Inflammatory macrophage treated with lipopolysaccharide for 4 hours (primary cell): Measurements from ENCODE around the gene PKP4.
A peak's percentile ranks its signal among the peaks of the same experiment; 100 is the strongest.

Source experiments
- DNase-seq: peaks from one replicate; pipeline ENCODE4 v3.0.0-alpha.2; 2020

PKP4 gene

GRCh38 chr2:158658396-158658795 lies 201.6 kb downstream of the PKP4 start:
- no peak for DNase-seq

- DNase-seq, result no peak
Measured at GRCh38 chr2:158659483-158659882, 202.7 kb downstream of the PKP4 start.

GRCh38 chr2:158661231-158661630 lies 204.5 kb downstream of the PKP4 start:
- no peak for DNase-seq

GRCh38 chr2:158662421-158662820 lies 205.7 kb downstream of the PKP4 start:
- no peak for DNase-seq

GRCh38 chr2:158663796-158664195 lies 207.0 kb downstream of the PKP4 start:
- DNase-seq, result no peak

- DNase-seq, result no peak
Measured at GRCh38 chr2:158664987-158665386, 208.2 kb downstream of the PKP4 start.

- no peak for DNase-seq
Measured at GRCh38 chr2:158665536-158666302, 209.0 kb downstream of the PKP4 start.

- DNase-seq, result no peak
Measured at GRCh38 chr2:158666969-158667368, 210.2 kb downstream of the PKP4 start.

- DNase-seq, result no peak
Measured at GRCh38 chr2:158667586-158667985, 210.8 kb downstream of the PKP4 start.

GRCh38 chr2:158668001-158668765 lies 211.4 kb downstream of the PKP4 start:
- no peak for DNase-seq

- no peak for DNase-seq
Measured at GRCh38 chr2:158670292-158670691, 213.5 kb downstream of the PKP4 start.

- DNase-seq, result no peak
Measured at GRCh38 chr2:158671360-158672245, 214.9 kb downstream of the PKP4 start.

GRCh38 chr2:158676295-158676694 lies 219.5 kb downstream of the PKP4 start:
- no peak for DNase-seq

- no peak for DNase-seq
Measured at GRCh38 chr2:158676696-158677095, 219.9 kb downstream of the PKP4 start.

- DNase-seq, result no peak
Measured at GRCh38 chr2:158677542-158677941, 220.8 kb downstream of the PKP4 start.

- DNase-seq, result no peak
Measured at GRCh38 chr2:158681816-158682215, 225.1 kb downstream of the PKP4 start.

GRCh38 chr2:158685646-158686045 lies 228.9 kb downstream of the PKP4 start:
- DNase-seq, result no peak

GRCh38 chr2:158686210-158686691 lies 229.5 kb downstream of the PKP4 start:
- DNase-seq, result no peak

GRCh38 chr2:158687315-158687714 lies 230.6 kb downstream of the PKP4 start:
- DNase-seq, result no peak

- peak; percentile 0 for DNase-seq
Measured at GRCh38 chr2:158688721-158689120, 232.0 kb downstream of the PKP4 start.

GRCh38 chr2:158689391-158689790 lies 232.6 kb downstream of the PKP4 start:
- DNase-seq, result no peak

- DNase-seq, result no peak
Measured at GRCh38 chr2:158690823-158691222, 234.1 kb downstream of the PKP4 start.

- no peak for DNase-seq
Measured at GRCh38 chr2:158691619-158692018, 234.9 kb downstream of the PKP4 start.
